ENCODE measurements around the gene ANO6.
"Not testable (repeated sequence)": the region's sequence is repeated elsewhere in the genome, so short reads cannot be mapped to it uniquely, and the experiment has no call there.

ANO6 gene

GRCh38 chr12:45244561-45245343, 28.9 kb downstream of the ANO6 start:
- DNase-seq, result no peak

DNA sequence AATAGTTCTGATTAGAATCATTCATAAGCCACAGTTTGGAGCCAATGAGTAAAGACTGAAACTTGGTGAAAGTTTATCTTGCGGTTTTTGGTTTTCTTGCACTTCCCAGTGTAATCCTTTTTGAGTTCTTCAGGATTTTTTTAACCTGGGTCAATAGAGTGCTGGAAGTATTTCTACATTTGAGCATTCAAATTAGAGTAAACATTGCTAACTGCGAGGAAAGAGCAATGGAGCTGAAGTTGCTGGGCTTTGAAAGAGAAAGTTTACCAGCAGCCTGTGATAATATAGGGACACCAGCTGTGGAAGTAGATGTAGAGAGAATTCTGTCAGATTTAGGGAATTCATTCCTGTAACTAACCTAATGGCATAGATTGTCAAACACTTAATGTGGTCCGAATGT, 30.3 kb downstream of the ANO6 start:
- no peak for DNase-seq

DNA sequence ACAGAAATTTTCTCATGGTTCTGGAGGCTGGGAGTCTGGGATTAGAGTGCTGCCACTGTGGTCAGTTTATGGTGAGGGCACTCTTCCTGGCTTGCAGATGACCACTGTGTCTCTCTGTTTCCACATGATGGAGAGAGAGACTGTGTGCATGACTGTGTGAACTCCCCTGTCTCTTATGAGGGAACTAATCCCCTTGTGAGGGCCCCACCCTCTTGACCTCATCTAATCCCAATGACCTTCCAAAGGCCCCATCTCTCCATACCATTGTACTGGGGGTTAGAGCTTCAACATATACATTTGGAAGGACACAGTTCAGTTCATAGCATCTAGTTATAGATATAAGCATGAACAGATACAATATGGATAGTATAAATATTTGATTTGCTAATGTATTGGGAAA, 31.7 kb downstream of the ANO6 start:
- DNase-seq, result no peak

- DNase-seq, result no peak
Observed at GRCh38 chr12:45248095-45248494, 32.2 kb downstream of the ANO6 start.

- no peak for DNase-seq
Observed at GRCh38 chr12:45254254-45254653, 38.4 kb downstream of the ANO6 start.

GRCh38 chr12:45256721-45257120, 40.8 kb downstream of the ANO6 start:
- no peak for DNase-seq

- DNase-seq, result no peak
Observed at GRCh38 chr12:45257185-45257930, 41.5 kb downstream of the ANO6 start.

DNA sequence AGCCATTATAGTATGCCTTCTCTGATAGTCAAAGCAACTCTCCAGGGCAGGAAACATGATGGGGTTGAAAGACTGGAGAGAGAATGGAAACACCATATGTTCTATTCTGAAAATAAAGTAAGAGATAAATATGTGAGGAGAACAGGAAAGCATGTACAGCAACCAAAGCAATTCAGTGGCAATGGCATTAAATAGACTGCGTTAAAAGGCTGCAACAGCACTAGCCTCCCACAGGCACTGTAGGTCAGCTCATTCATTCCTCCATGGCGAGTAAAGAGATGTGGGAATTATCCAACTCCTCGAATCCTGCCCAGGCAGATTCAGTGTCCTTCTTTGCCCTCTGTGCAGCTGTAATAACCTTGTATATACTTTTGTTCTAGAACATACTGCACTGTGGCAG, 43.8 kb downstream of the ANO6 start:
- no peak for DNase-seq

DNA sequence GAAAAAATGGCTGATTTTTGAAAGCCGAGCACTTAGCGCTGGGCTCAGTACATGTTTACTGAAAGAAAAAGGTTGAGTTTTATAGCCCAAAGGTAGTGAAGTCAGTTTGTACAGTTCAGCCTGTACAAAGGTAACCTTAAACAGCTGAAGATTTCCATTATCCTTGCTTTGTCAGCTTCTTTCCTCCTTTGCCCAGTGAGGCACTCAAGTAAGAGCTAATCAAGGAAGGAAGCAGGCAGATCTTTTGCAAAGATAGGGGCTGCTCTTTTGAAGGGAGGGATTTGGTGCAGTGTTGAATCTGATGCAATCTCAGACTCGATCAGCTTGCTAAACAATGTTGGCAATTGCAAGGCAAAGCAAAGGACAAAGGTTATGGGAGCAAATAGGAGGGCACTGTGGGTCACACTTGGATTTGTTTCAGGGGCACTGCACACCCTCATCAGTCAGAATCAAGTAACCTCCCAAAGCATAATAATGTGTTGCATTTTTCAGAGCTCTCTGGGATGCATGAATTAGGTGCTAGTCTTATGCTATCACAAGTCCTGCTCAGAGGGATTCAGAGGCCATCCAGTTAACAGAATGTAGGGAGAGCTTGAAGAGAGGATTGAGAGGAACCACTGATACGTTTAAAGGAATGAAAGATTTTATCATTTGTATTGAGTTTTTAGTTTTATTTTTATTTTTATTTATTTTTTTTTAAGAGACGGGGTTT, 44.4 kb downstream of the ANO6 start:
- DNase-seq, result no peak

DNA sequence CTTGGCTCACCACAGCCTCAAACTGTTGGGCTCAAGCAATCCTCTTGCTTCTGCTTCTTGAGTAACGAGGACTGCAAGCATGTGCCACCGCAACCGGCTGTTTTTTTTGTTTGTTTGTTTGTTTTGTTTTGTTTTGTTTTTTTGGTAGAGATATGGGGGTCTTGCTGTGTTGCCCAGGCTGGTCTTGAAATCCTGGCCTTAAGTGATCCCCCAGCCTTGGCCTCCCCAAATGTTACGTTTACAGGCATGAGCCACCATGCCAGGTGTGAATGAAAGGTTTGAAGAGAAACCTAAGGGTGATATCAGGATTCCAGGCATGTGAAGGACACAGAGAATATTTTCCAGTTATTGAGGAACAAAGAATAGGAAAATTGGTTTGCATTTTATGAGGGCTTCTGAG, 45.0 kb downstream of the ANO6 start:
- DNase-seq, result no peak

DNA sequence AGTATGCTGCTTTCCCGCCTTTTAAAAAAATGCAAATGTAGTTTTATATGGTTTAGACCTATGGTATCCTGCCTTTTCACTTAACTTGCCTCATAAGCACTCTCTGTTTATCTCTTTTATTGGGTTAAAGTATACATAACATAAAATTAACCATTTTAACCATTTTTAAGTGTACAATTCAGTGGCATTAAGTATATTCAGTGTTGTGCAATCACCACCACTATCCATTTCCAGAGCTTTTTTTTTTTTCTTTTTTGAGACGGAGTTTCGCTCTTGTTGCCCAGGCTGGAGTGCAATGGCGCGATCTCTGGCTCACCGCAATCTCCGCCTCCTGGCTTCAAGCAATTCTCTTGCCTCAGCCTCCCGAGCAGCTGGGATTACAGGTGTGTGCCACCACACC, 46.3 kb downstream of the ANO6 start:
- DNase-seq, result not testable (repeated sequence)

DNA sequence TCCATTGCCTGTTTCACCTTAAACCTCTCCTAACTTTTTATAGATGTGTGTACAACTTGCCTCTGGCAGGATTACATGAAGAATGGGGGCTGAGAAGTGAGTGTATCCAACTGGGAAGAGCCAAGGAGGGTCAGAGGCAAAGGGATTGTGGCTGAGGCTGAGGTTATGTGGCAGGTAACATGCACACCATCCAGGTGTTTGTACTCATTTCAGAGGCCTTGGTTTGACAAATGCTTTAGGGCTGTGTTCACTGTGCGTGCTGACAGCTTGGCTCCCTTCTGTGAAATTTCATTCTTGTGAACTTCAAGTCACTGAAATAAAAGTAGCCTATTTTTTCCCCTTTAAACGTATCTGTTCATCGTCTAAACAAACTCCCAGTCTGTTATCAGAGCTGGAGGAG, 47.7 kb downstream of the ANO6 start:
- no peak for DNase-seq

GRCh38 chr12:45268672-45269411, 52.9 kb downstream of the ANO6 start:
- DNase-seq, result no peak

DNA sequence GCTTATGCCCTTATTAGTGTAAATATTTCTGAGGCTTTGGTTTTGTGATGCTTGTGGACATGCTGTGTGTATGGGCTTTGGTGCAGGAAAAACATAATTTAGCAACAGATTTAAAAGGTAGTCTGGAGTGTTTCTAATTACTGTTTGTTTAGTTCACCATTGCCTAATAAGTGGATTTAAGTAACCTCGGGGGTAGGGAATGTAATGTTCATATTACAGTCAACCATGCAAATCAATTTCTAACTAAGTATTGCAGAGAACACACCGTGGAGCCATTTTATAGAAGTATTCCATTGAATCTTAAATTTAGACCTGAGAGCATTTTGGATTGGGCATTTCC, 53.5 kb downstream of the ANO6 start:
- DNase-seq, result no peak

- no peak for DNase-seq
Observed at GRCh38 chr12:45270951-45271350, 55.1 kb downstream of the ANO6 start.

- DNase-seq, result no peak
Observed at GRCh38 chr12:45273717-45274271, 57.9 kb downstream of the ANO6 start.

DNA sequence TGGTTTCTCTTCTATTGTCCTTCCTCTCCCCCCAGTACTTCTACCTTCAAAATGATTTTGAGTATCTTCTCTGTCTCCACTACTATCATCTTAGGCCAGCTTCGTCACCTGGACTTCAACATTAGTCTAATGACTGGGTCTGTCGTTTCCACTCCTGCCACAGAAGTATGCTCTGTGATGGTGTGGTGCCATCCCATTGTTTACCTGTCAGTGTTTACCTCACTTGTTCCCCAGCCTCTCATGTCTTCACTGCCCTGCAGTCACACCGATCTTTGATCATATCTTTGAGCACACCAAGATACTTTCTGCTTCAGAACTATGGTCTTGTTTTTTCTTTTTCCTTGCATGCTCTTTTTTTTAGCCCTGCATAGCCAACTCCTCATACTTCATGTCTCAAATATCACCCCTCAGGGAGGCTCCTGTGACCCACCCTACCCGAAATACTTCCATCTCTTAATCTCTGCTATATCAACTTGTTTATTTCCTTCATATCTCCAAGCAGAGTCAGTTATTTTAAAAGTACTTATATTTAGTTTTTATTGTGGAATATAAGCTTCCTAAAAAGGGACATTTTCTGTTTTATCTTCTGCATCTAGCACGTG, 60.4 kb downstream of the ANO6 start:
- DNase-seq, result no peak

GRCh38 chr12:45278447-45278846, 62.6 kb downstream of the ANO6 start:
- DNase-seq, result no peak

- no peak for DNase-seq
Observed at GRCh38 chr12:45279931-45280830, 64.3 kb downstream of the ANO6 start.

DNA sequence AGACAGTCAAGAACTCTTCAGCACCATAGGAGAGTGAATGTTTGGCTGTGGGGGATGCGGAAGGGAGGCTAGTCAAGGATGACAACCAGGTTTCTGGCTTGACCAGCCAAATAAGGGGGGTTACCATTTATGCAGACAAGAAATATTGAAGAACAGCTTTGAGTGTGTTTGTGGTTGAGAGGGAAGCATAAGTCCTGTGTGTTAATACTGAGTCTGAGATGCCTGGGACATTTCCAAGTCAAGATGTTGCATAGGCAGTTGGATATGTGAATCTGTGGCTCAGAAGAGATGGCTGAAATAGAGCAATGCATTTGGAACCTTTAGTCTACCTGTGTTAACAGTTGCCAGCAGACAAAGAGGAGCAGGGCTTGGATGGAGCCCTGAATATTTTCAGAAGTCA, 66.1 kb downstream of the ANO6 start:
- no peak for DNase-seq

DNA sequence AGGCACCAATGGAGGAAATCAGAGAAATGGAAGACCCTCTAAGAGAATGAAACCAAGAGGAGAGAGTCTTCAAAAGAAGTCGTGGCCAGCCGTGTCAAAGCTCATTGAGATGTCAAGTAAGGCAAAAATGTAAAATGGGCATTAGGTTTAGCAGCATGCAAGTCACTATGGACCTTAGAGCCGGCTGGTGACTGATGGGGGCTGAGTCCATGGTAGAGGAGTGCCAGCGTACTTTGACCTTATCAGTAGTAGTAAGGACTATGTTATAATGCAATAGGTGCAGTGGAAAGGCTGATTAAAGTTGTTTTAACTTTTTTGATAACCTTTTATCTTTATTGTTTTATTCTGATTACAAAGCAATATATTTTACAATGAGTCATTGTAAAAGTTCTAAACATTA, 66.5 kb downstream of the ANO6 start:
- DNase-seq, result no peak
